ENCODE measurements around the gene LTB. TPM values are rescaled to one million over a fixed set of nuclear protein-coding genes. Genes with fewer than 3 reads are reported as not detected.

Gene LTB
- total and polyA plus RNA-seq, 2 of the 4 experiments (the other 2 are of a cell fraction), result not detected

DNA sequence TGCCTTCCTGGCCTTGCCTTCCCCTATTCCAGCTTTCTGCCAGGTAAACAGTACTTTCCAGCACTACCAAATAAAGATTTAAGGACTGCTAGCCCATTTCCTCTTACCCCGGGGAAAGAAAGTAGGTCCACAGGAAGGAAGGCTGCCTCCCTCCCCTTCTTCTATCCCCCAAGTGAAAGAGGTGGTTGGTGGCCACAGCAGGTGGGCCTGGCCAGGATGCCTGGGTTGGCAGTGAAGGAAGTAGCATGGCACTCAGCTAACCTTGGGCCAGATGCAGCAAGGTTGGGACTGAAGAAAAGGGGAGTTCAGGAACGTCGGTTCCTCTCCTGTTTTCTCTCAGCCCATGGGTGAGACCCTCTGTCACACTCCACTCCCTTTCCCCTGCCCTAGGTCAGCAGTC lies 25.9 kb downstream of the LTB start:
- BruUV-seq (replicated peaks), result no TSS peak
- Histone ChIP-seq H3K79me1 (ENCODE audit: low read depth in 1 of 2, low read length in 2 of 2) (peaks cover 12 to 26% of the 10 kb centered on the region in 2 experiments), H3K27ac (ENCODE audit: insufficient read depth, low read length) (no peak overlapping the region), H3K14ac (replicated peaks; ENCODE audit: low read depth, low read length) (no peak overlapping the region), H2AFZ (replicated peaks; ENCODE audit: low read length, poor library complexity) (no peak overlapping the region), H3K4ac (ENCODE audit: low read depth, low read length) (no peak overlapping the region), H2BK120ac (ENCODE audit: low read depth, low read length) (no peak overlapping the region), H3K4me1 (ENCODE audit: control insufficient read depth, insufficient read depth, low read length) (peaks cover 18% of the 10 kb centered on the region), H3K9me1 (ENCODE audit: insufficient read depth, low read length) (peaks cover 18% of the 10 kb centered on the region; the same call in 1 of the 2 replicates), H3K9ac (ENCODE audit: low read depth, low read length) (no peak overlapping the region), H3K36me3 (ENCODE audit: control insufficient read depth, insufficient read depth, low read length) (peaks cover 34% of the 10 kb centered on the region), H3K9me3 (ENCODE audit: control insufficient read depth, insufficient read depth, low read length) (no peaks in the 10 kb centered on the region), H4K5ac (ENCODE audit: low read depth, low read length) (no peak overlapping the region), H4K91ac (ENCODE audit: insufficient read depth, low read depth, low read length) (no peak overlapping the region), H3K56ac (ENCODE audit: extremely low read depth, insufficient read depth, low read length) (no peak overlapping the region), H3K18ac (ENCODE audit: low read depth, low read length) (no peak overlapping the region), H4K8ac (ENCODE audit: low read depth in 2 of 2, low read length in 2 of 2) (no peak overlapping the region), H3K4me3 (ENCODE audit: insufficient read depth, low read depth, low read length) (no peak overlapping the region), H2AK9ac (replicated peaks; ENCODE audit: low read depth, low read length, poor library complexity) (no peak overlapping the region), H4K20me1 (ENCODE audit: insufficient read depth, low read length) (no peaks in the 10 kb centered on the region), H3K23ac (ENCODE audit: low read depth, low read length) (no peak overlapping the region), H2BK20ac (ENCODE audit: low read depth, low read length) (no peak overlapping the region), H3K4me2 (ENCODE audit: low read depth, low read length) (no peak overlapping the region), H3K27me3 (ENCODE audit: control insufficient read depth, insufficient read depth, low read length) (no peaks in the 10 kb centered on the region), H2AK5ac (ENCODE audit: low read depth, low read length) (no peak overlapping the region), H2BK15ac (ENCODE audit: low read depth, low read length) (no peak overlapping the region), H2BK5ac (ENCODE audit: low read depth, low read length, poor library complexity, severe bottlenecking) (no peak overlapping the region)
- dilution Hi-C loops (cut with HindIII; ENCODE audit: low sequenced_read_pairs, unreplicated experiment) (no loop called here), intact Hi-C loops (cut with micrococcal nuclease) (no loop called here), in situ Hi-C loops (cut with MboI; ENCODE audit: low sequenced_read_pairs) (no loop called here)
- TF ChIP-seq SMC3 (IDR thresholded peaks at IDR 0.05; ENCODE audit: low read depth, low read length), result no peak
- TF ChIP-seq MAFK (IDR thresholded peaks at IDR 0.05; ENCODE audit: low read depth, low read length), result no peak
- TF ChIP-seq RFX5 (IDR thresholded peaks at IDR 0.05; ENCODE audit: low read depth, low read length), result no peak
- no peak for TF ChIP-seq POLR2A (IDR thresholded peaks at IDR 0.05; ENCODE audit: low read depth, low read length)
- TF ChIP-seq, protein P1, sequence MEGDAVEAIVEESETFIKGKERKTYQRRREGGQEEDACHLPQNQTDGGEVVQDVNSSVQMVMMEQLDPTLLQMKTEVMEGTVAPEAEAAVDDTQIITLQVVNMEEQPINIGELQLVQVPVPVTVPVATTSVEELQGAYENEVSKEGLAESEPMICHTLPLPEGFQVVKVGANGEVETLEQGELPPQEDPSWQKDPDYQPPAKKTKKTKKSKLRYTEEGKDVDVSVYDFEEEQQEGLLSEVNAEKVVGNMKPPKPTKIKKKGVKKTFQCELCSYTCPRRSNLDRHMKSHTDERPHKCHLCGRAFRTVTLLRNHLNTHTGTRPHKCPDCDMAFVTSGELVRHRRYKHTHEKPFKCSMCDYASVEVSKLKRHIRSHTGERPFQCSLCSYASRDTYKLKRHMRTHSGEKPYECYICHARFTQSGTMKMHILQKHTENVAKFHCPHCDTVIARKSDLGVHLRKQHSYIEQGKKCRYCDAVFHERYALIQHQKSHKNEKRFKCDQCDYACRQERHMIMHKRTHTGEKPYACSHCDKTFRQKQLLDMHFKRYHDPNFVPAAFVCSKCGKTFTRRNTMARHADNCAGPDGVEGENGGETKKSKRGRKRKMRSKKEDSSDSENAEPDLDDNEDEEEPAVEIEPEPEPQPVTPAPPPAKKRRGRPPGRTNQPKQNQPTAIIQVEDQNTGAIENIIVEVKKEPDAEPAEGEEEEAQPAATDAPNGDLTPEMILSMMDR (conservative IDR thresholded peaks at IDR 0.05; ENCODE audit: low read depth, low read length), result no peak
- no peak for TF ChIP-seq CEBPB (IDR thresholded peaks at IDR 0.05; ENCODE audit: low read depth, low read length)
- no peak for TF ChIP-seq BHLHE40 (IDR thresholded peaks at IDR 0.05; ENCODE audit: low read depth, low read length)
- no peak for TF ChIP-seq NFE2L2 (IDR thresholded peaks at IDR 0.05; ENCODE audit: low read depth, low read length)
- POLR2A ChIA-PET (ENCODE audit: unreplicated experiment), result no interaction called here
- DNase-seq, result no peak
- no CpG with 5 or more reads among the region's 3 CpGs for WGBS, 2 experiments (ENCODE audit: extremely low coverage in 2 of 2, insufficient read length in 1 of 2)
- CTCF ChIA-PET, result no interaction called here
- ATAC-seq (ENCODE audit: low read depth), result no peak
